Measurements from ENCODE around the gene SLC12A2.

The SLC12A2 gene

DNA sequence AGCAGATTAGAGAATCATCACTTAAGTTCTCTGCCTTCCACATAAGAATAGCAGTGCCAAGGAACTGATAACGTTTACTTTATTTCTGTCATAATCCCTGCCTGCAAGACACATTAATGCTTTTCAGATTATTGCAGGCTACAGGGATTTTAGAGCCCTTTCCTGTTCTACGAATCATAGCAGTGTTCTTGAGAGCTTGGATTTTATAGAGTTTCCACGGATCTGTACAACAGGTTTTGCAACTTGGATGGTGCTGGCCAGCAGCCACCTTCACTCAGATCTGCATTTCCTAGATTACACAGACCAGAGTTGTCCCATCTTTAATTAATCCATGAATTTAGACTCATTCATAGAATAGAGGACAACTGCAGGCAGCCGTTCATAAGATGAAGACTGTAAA lies 38.1 kb downstream of the SLC12A2 start:
- Histone ChIP-seq H2AFZ (ENCODE audit: low read depth, low read length) (no peak overlapping the region), H3K27me3 (ENCODE audit: low read depth, low read length) (no peaks in the 10 kb centered on the region), H3K36me3 (replicated peaks; ENCODE audit: low read depth, low read length) (peaks cover 17% of the 10 kb centered on the region), H4K20me1 (ENCODE audit: insufficient read depth, low read length) (no peaks in the 10 kb centered on the region), H3K79me2 (ENCODE audit: low read length) (no peaks in the 10 kb centered on the region), H3K4me2 (ENCODE audit: low read length) (no peak overlapping the region), H3K4me3 (ENCODE audit: low read length) (no peak overlapping the region), H3K9me3 (ENCODE audit: insufficient read depth, low read length) (no peaks in the 10 kb centered on the region), H3K27ac (ENCODE audit: low read length) (no peak overlapping the region), H3K4me1 (ENCODE audit: low read length) (no peaks in the 10 kb centered on the region), H3K9ac (ENCODE audit: low read length) (no peak overlapping the region)
- TF ChIP-seq, protein P1, sequence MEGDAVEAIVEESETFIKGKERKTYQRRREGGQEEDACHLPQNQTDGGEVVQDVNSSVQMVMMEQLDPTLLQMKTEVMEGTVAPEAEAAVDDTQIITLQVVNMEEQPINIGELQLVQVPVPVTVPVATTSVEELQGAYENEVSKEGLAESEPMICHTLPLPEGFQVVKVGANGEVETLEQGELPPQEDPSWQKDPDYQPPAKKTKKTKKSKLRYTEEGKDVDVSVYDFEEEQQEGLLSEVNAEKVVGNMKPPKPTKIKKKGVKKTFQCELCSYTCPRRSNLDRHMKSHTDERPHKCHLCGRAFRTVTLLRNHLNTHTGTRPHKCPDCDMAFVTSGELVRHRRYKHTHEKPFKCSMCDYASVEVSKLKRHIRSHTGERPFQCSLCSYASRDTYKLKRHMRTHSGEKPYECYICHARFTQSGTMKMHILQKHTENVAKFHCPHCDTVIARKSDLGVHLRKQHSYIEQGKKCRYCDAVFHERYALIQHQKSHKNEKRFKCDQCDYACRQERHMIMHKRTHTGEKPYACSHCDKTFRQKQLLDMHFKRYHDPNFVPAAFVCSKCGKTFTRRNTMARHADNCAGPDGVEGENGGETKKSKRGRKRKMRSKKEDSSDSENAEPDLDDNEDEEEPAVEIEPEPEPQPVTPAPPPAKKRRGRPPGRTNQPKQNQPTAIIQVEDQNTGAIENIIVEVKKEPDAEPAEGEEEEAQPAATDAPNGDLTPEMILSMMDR (IDR thresholded peaks at IDR 0.05; ENCODE audit: low read depth, low read length): no peak
- TF ChIP-seq EZH2phosphoT487 (IDR thresholded peaks at IDR 0.05; ENCODE audit: low read depth): no peak

DNA sequence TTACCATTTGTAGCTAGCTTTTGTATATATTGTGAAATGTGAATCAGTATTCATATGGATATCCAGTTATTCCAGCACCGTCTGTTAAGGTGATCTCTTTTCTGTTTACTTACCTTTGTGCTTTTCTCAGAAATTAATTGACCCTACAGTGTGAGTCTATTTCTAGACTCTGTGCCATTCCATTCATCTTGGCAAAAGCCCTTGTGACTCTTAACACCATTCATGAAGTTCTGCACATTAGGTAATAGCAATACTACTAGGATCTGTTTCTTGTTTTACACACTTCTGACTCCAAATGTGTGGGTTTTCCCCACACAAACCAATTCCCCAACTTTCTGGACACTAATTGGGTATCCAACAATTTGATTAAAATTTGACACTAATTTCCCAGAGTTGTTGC lies 40.4 kb downstream of the SLC12A2 start:
- no peak for TF ChIP-seq EZH2phosphoT487 (IDR thresholded peaks at IDR 0.05; ENCODE audit: low read depth)
- TF ChIP-seq, protein P1 (IDR thresholded peaks at IDR 0.05; ENCODE audit: low read depth, low read length): no peak
- H3K27ac ChIP-seq (ENCODE audit: low read length): no peak overlapping the region
- H3K79me2 ChIP-seq (ENCODE audit: low read length): no peaks in the 10 kb centered on the region
- H3K4me1 ChIP-seq (ENCODE audit: low read length): no peaks in the 10 kb centered on the region
- no peak overlapping the region for H3K9ac ChIP-seq (ENCODE audit: low read length)
- H4K20me1 ChIP-seq (ENCODE audit: insufficient read depth, low read length): no peaks in the 10 kb centered on the region
- no peaks in the 10 kb centered on the region for H3K27me3 ChIP-seq (ENCODE audit: low read depth, low read length)
- no peaks in the 10 kb centered on the region for H3K9me3 ChIP-seq (ENCODE audit: insufficient read depth, low read length)
- H3K4me2 ChIP-seq (ENCODE audit: low read length): no peak overlapping the region
- no peak overlapping the region for H3K4me3 ChIP-seq (ENCODE audit: low read length)
- H2AFZ ChIP-seq (ENCODE audit: low read depth, low read length): no peak overlapping the region
- H3K36me3 ChIP-seq (replicated peaks; ENCODE audit: low read depth, low read length): peaks cover 4% of the 10 kb centered on the region

DNA sequence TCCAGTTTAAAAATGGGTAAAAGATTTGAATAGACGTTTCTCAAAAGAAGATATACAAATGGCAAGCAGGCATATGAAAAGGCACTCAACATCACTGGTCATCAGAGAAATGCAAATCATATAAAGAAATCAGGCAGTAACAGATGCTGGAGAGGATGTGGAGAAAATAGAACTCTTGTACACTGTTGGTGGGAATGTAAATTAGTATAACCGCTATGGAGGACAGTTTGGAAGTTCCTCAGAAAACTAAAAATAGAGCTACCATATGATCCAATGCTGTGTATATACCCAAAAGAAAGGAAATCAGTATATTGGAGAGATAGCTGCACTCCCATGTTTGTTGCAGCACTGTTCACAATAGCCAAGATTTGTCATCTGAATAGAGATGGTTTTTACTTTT lies 42.7 kb downstream of the SLC12A2 start:
- Histone ChIP-seq H3K79me2 (ENCODE audit: low read length) (no peaks in the 10 kb centered on the region), H2AFZ (ENCODE audit: low read depth, low read length) (no peak overlapping the region), H4K20me1 (ENCODE audit: insufficient read depth, low read length) (no peaks in the 10 kb centered on the region), H3K9me3 (ENCODE audit: insufficient read depth, low read length) (no peaks in the 10 kb centered on the region), H3K27me3 (ENCODE audit: low read depth, low read length) (no peaks in the 10 kb centered on the region), H3K4me1 (ENCODE audit: low read length) (no peaks in the 10 kb centered on the region), H3K36me3 (replicated peaks; ENCODE audit: low read depth, low read length) (peaks cover 2% of the 10 kb centered on the region), H3K4me3 (ENCODE audit: low read length) (no peak overlapping the region), H3K9ac (ENCODE audit: low read length) (no peak overlapping the region), H3K27ac (ENCODE audit: low read length) (no peak overlapping the region), H3K4me2 (ENCODE audit: low read length) (no peak overlapping the region)
- TF ChIP-seq, protein P1 (IDR thresholded peaks at IDR 0.05; ENCODE audit: low read depth, low read length): no peak
- no peak for TF ChIP-seq EZH2phosphoT487 (IDR thresholded peaks at IDR 0.05; ENCODE audit: low read depth)

DNA sequence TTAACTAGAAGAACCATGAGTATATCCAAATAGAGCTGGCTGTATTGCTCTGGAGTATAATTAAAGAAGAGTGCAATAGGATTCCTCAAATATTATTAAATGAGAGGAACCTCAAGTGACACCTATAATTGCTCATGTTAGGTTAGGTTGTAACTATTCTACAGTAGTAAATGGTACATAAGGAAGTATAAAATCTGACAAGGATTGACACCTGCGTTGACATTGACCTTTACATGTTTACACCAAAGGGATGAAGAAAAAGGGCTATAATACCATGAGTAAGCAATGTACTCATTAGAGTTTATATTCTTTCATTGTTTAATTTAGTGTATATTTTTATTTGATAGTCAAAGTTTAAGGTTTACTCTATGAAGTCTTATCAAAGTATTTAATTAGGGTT lies 48.9 kb downstream of the SLC12A2 start:
- H3K79me2 ChIP-seq (ENCODE audit: low read length): no peaks in the 10 kb centered on the region
- H3K9me3 ChIP-seq (ENCODE audit: insufficient read depth, low read length): no peaks in the 10 kb centered on the region
- no peak overlapping the region for H3K9ac ChIP-seq (ENCODE audit: low read length)
- no peaks in the 10 kb centered on the region for H3K4me1 ChIP-seq (ENCODE audit: low read length)
- TF ChIP-seq, protein P1 (IDR thresholded peaks at IDR 0.05; ENCODE audit: low read depth, low read length): no peak
- TF ChIP-seq EZH2phosphoT487 (IDR thresholded peaks at IDR 0.05; ENCODE audit: low read depth): no peak
- H4K20me1 ChIP-seq (ENCODE audit: insufficient read depth, low read length): no peaks in the 10 kb centered on the region
- H2AFZ ChIP-seq (ENCODE audit: low read depth, low read length): no peak overlapping the region
- H3K27ac ChIP-seq (ENCODE audit: low read length): no peak overlapping the region
- no peak overlapping the region for H3K4me3 ChIP-seq (ENCODE audit: low read length)
- no peaks in the 10 kb centered on the region for H3K27me3 ChIP-seq (ENCODE audit: low read depth, low read length)
- no peaks in the 10 kb centered on the region for H3K36me3 ChIP-seq (replicated peaks; ENCODE audit: low read depth, low read length)
- no peak overlapping the region for H3K4me2 ChIP-seq (ENCODE audit: low read length)
